Activated gamma-delta T cell (primary cell): Measurements from ENCODE around the gene CDH18.

Source experiments
- DNase-seq: peaks from one replicate; lab custom pipeline; 2025; lab: John Stamatoyannopoulos, UW

The CDH18 gene

GRCh38 chr5:19605846-19606407, 382.1 kb downstream of the CDH18 start:
- DNase-seq, result no peak

DNA sequence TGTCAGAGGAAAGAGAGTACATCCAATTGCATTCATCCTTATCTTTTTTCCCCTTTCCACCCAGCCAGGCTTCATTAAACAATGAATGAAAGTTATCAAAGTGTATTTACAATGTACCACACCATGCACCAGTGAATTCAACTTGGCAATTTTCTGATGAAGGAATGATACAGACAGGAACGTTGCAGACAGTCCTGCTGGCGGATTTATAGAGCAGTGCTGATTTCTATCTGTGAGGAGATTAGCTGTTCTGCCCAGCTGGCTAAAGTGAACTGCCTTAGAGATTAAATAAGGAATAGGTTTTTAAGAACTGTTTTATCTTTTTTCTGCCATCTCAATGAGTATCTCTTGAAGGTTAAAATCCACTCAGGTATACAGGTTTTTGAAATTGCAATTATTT, 403.9 kb downstream of the CDH18 start:
- no peak for DNase-seq

DNA sequence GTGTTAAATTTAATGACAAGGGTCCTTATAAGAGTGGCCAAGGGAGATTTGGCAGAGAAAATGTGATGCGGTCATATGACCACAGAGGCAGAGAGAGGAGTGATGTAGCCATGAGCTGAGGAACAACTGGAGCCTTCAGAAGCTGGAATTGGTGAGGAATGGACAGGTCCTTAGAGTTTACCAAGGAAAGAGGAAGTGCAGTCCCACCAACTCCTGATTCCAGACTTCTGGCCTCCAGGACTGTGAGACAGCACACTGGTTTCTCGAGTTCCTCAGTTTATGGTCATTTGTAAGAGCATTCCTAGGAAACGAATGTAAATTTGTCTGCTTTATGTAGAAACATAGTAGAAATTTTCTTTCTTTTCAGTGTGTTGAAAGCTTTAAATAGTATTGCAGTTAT, 410.1 kb downstream of the CDH18 start:
- DNase-seq, result no peak

DNA sequence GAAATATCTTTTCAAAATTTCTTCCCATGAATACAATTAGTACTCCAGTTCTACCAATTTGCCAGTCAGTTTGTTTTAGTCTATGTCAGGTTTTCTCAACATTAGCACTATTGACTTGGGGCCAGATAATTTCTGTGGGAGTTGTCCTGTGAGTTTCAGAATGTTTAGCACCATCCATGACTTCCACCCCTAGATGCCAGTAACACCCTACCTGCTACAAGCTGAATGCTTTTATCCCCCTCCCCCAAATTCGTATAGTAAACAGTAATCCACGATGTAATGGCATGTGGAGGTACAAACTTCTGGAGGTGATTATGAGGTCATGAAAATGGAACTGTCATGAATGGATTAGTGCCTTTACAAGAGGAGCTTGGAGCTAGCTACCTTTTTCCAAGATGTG, 420.0 kb downstream of the CDH18 start:
- no peak for DNase-seq

DNA sequence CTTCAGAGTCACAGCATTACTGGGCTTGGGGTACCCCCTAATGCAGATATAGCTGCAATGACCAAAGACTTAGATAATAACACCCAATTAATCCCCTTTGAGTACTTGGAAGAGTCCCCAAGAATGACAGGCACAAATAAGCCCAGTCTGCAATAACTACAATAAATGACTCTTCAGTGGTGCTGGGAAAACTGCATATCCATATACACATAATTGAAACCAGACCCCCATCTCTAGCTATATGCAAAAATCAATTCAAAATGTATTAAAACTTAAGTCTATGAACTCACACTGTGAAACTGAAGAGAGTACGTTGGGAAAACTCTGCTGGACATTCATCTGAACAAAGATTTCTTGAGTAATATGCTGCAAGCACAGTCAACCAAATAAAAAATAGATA, 422.5 kb downstream of the CDH18 start:
- DNase-seq, result no peak

DNA sequence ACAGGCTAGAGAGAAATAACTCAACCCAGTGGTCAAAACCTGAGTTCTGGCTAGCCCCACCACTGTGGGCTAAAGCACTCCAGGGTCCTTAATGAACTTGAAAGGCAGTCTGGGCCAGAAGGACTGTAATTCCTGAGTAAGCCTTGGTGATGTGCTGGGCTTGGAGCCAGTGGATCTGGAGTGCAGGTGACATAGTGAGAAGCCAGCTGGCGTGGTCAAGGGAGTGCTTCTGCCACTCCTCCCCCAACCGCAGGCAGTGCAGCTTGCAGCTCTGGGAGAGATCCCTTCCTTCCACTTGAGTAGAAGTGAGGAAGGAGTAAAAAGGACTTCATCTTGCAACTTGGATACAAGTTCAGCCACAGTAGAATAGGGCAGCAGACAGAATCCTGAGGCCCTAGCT, 424.0 kb downstream of the CDH18 start:
- no peak for DNase-seq

DNA sequence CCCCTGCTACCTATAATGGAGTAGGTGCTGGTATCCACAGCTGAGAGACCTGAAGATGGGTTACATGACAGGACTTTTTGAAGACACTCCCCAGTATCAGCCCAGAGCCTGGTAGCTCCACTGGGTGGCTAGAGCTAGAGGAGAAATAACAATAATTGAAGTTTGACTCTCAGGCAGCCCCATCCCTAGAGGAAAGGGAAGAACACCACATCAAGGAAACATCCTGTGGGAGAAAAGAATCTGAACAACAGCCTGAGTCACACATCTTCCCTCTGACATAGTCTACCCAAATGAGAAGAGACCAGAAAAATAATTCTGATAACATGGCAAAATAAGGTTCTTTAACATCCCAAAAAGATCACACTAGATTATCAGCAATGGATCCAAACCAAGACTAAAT, 432.1 kb downstream of the CDH18 start:
- DNase-seq, result no peak

GRCh38 chr5:19555436-19555835, 432.6 kb downstream of the CDH18 start:
- DNase-seq, result no peak

DNA sequence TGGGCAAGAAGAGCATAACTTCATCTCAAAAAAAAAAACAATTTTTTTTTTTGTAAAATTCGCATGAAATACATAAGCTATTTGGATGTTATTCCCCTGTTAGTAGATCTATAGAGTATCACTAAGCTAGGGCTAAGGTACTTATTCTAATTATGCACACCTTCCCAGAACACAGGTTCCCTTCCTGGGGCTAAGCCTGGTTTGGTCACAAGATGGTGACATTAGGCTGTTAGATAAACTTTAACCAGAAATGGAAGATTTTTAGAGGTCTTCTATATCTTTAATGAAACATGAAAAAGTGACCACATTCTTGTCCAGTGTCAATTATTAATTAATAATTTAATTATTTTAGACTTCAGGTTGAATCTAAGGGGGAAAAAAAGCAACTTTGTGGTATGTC, 433.5 kb downstream of the CDH18 start:
- DNase-seq, result no peak

DNA sequence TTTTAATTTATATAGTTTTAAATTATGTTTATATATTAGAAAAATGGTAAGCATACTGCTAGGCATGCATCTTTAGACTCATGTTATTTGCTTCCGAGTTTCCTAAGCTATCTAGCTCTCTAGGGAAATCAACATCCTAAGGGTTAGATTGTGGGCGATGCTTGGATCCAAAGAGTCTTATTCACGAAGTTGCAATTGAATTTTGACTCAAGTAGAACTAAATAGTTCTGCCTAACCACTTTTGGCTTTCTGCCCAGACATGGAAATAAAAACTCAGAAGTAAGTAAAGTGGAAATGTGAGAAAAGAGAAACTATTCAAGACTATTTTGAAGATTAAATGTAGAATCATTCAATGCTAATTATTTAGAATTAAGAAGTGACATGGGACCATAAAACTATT, 440.4 kb downstream of the CDH18 start:
- no peak for DNase-seq

GRCh38 chr5:19546521-19546920, 441.5 kb downstream of the CDH18 start:
- DNase-seq, result no peak

GRCh38 chr5:19538607-19539006, 449.4 kb downstream of the CDH18 start:
- no peak for DNase-seq

GRCh38 chr5:19536387-19536786, 451.6 kb downstream of the CDH18 start:
- no peak for DNase-seq

GRCh38 chr5:19534751-19535150, 453.2 kb downstream of the CDH18 start:
- DNase-seq, result no peak

- DNase-seq, result no peak
Measured at GRCh38 chr5:19532936-19533335, 455.1 kb downstream of the CDH18 start.

- DNase-seq, result no peak
Measured at GRCh38 chr5:19531374-19531952, 456.5 kb downstream of the CDH18 start.

DNA sequence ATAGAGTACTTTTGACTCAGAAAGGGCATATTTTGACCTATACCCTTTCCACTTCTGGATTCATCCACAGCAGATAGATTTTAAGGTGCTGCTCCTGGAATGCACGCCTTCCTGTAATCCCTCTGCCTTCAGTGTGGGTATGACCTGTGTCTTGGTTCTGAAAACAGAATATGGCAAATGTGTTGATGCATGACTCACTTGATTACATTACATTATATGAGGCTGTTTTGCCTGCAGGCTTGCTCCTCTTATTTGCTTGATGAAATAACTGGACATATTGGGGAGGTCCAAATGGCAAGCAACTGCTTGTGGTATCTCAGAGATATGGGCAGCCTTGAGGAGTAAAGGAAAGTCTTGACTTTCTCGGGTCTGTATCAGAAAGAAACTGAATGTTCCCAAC, 468.6 kb downstream of the CDH18 start:
- no peak for DNase-seq

- no peak for DNase-seq
Measured at GRCh38 chr5:19498852-19499251, 489.1 kb downstream of the CDH18 start.

DNA sequence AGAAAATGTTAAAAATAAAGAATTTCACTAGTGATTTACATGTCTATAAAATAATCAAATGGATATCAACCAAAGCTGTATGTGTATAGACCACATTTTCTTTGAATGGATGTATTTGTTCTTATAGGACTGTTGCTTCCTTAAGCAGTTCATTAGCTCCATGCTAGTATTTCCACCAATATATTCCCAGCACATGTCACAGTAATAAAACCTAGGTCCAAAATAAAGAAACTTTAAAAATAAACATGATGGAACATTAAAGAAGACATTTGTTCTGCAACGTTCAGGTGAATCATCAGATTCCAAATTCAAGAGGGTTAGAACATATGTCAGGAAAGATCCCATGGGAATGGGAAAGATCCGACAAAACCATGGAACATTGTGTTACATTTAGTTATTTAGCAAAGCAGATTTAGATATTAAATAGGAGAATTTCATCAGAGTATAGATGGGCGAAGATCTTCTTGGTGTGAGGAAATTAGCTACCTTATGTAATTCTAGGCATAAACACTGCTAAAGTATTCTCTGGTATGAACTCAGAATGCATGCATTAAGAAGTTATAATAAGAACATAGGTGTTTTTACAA, 490.7 kb downstream of the CDH18 start:
- DNase-seq, result no peak

DNA sequence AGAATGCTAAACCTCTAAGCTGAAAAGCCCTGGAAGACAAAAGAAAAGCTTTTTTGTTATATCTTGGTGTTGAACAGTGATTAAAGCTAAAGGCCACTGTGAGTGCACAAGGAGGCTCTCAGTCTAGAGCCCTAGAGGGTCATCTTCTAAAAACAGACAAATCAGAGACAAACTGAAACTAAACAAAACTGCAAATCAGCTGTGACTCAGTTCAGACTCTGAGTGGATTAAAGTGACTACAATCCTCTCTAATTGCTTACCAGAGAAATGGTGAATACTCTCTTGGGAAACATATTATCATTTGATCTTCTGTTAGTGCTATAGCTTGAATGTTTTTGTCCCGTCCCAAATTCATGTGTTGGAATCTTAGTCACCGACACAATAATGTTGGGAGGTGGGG, 491.9 kb downstream of the CDH18 start:
- DNase-seq, result no peak

GRCh38 chr5:19492861-19493260, 495.1 kb downstream of the CDH18 start:
- DNase-seq, result no peak

DNA sequence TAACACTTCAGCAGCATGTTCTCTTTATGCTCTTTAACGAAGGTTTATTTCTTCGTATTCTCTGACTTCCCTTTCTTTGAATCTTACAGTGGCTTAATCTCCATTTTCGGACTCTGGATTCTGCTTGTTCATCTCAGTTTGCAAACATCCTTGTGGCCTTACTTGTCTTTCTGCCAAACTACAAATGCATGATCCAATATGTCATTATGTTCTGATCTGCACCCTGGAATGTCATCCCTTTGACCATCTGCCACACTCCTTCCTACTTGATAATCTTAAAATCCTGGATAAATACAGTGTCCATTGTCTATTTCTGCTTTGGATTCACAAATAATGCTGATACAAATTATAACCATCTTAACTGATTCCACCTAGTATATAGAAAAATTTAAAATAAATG, 499.2 kb downstream of the CDH18 start:
- no peak for DNase-seq

- no peak for DNase-seq
Measured at GRCh38 chr5:19487480-19487879, 500.5 kb downstream of the CDH18 start.

DNA sequence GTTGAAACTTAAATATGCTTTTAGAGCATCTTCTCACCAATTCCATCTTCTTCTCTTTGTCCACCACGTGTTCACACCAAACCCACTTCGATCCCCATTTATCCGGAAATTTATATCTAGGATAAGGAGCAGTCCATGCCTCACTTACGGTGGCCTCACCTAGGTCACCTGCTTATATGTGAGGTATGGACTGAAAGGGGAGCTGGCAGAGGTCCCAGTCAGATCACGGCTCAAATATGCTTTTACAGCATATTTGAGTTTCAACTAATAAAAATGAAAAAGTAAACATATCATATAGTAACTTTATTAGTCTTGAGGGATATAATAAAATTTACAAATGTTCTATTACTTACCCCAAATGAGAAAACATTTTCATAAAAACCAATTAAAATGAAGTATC, 508.4 kb downstream of the CDH18 start:
- no peak for DNase-seq
